Measurements from ENCODE around the gene GPC2.

DNA sequence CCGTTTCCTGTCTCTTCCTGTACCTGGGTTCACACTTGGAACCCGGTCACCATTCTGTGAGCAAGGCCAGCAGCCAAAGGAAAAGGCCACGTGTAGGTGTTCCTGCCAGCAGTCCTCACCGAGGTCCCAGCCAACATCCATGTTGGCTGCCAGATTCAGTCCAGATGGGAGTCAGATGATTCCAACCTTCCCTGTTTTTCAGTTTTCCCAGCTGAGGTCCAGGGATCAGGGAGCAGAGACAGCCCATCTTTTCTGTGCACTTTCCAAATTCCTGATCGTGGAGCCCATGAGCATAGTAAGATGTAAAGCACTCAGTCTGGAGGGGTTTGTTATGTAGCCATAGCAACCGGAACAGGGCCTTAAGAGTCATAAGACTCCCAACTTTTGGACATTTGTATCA, 38.7 kb upstream of the GPC2 start:
- no peak for TF ChIP-seq EGR1 (IDR thresholded peaks at IDR 0.05)
- TF ChIP-seq ZBTB7A (IDR thresholded peaks at IDR 0.05; ENCODE audit: low read depth), result no peak
- TF ChIP-seq TEAD4 (IDR thresholded peaks at IDR 0.05), result no peak
- no peak for TF ChIP-seq NFIC (IDR thresholded peaks at IDR 0.05)
- no peak for TF ChIP-seq EP300 (IDR thresholded peaks at IDR 0.05; ENCODE audit: borderline replicate concordance)
- no peak for TF ChIP-seq RAD21 (IDR thresholded peaks at IDR 0.05; ENCODE audit: low read depth)
- TF ChIP-seq TAF1 (IDR thresholded peaks at IDR 0.05; ENCODE audit: low read depth), result no peak

Measured in Ishikawa (cell line).